OCI-LY7 (cell line): ENCODE results near the gene PIGL.

Experiments used
- CTCF ChIP-seq: fragments of 200-600 bp; sonication (generic); conservative IDR thresholded peaks from 2 replicates; pipeline ENCODE4 v1.5.1; 2014; ENCODE audit warnings: mild to moderate bottlenecking, antibody characterized with exemption, low read length, moderate library complexity, mixed read lengths
- EZH2phosphoT487 ChIP-seq: fragments of 200-600 bp; sonication (generic); IDR thresholded peaks from 2 replicates; pipeline ENCODE4 v1.6.1; 2018; ENCODE audit warnings: low read depth, borderline replicate concordance, mild to moderate bottlenecking, mixed run types, antibody characterized with exemption, low read length, moderate library complexity, mixed read lengths

DNA sequence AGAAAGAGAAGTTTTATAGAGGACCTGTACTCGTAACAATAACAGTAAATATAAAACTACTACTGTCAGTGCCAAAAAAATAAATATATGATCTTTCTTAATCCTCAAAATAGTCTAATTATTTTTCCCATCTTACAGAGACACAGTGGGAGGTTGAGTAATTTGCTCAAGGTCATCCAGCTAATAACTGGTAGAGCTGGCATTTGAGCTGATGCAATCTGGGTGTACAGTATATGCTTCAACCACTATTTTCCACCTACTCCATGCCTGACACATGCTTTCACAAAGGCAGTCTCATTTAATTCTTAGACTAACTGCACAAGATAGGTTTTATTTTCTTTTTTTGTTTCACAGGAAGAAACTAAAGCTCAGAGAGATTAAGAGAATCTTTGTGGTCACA is 33.6 kb downstream of the PIGL start:
- no peak for TF ChIP-seq CTCF
- no peak for TF ChIP-seq EZH2phosphoT487
